ENCODE measurements around the gene IKBKE. TPM values are rescaled to one million over a fixed set of nuclear protein-coding genes. Genes with fewer than 3 reads are reported as not detected.

IKBKE gene
- total RNA-seq, 4 donors from 2014 or later = 5.7 to 27.0 (median 17.4) TPM

GRCh38 chr1:206442101-206442500, 28.2 kb upstream of the IKBKE start:
- Histone ChIP-seq H3K4me1 (peaks cover 13% of the 10 kb centered on the region), H3K9me3 (no peaks in the 10 kb centered on the region), H3K36me3 (peaks cover 94% of the 10 kb centered on the region), H3K27ac (no peak overlapping the region), H3K27me3 (no peaks in the 10 kb centered on the region), H3K4me3 (no peak overlapping the region)
- TF ChIP-seq POLR2AphosphoS5 (IDR thresholded peaks at IDR 0.05) (no peak), POLR2A (IDR thresholded peaks at IDR 0.05) (no peak), CTCF (IDR thresholded peaks at IDR 0.05) (no peak), EP300 (IDR thresholded peaks at IDR 0.05) (no peak)
- 80% methylated on average over 4 of the region's 4 CpGs for WGBS
- DNase-seq (ENCODE audit: low spot score in 2 of 2) = no peak

- 34% methylated on average over 4 of the region's 4 CpGs for WGBS
- H3K4me3 ChIP-seq = no peak overlapping the region
- H3K36me3 ChIP-seq = peaks cover 83% of the 10 kb centered on the region
- H3K9me3 ChIP-seq = no peaks in the 10 kb centered on the region
- no peak overlapping the region for H3K27ac ChIP-seq
- H3K4me1 ChIP-seq = peaks cover 13% of the 10 kb centered on the region
- H3K27me3 ChIP-seq = no peaks in the 10 kb centered on the region
- TF ChIP-seq POLR2A (IDR thresholded peaks at IDR 0.05) (no peak), CTCF (IDR thresholded peaks at IDR 0.05) (no peak), POLR2AphosphoS5 (IDR thresholded peaks at IDR 0.05) (no peak), EP300 (IDR thresholded peaks at IDR 0.05) (no peak)
- DNase-seq (ENCODE audit: low spot score in 2 of 2) = no peak
Observed at GRCh38 chr1:206445116-206445515, 25.2 kb upstream of the IKBKE start.

GRCh38 chr1:206445911-206446356, 24.3 kb upstream of the IKBKE start:
- Histone ChIP-seq H3K4me1 (peaks cover 13% of the 10 kb centered on the region), H3K27me3 (no peaks in the 10 kb centered on the region), H3K4me3 (no peak overlapping the region), H3K36me3 (peaks cover 83% of the 10 kb centered on the region), H3K27ac (no peak overlapping the region), H3K9me3 (no peaks in the 10 kb centered on the region)
- TF ChIP-seq CTCF (IDR thresholded peaks at IDR 0.05) (no peak), POLR2A (IDR thresholded peaks at IDR 0.05) (no peak)
- 93% methylated on average over 8 of the region's 8 CpGs for WGBS
- DNase-seq (ENCODE audit: low spot score in 2 of 2) = peak in 1 of 2 donors; percentile 48

- DNase-seq (ENCODE audit: low spot score in 2 of 2) = peak in 1 of 2 donors; percentile 37
- TF ChIP-seq CTCF (IDR thresholded peaks at IDR 0.05) (no peak), EP300 (IDR thresholded peaks at IDR 0.05) (no peak), POLR2AphosphoS5 (IDR thresholded peaks at IDR 0.05) (no peak), POLR2A (IDR thresholded peaks at IDR 0.05) (no peak)
- Histone ChIP-seq H3K36me3 (peaks cover 83% of the 10 kb centered on the region), H3K9me3 (no peaks in the 10 kb centered on the region), H3K4me3 (no peak overlapping the region), H3K4me1 (peaks cover 13% of the 10 kb centered on the region), H3K27me3 (no peaks in the 10 kb centered on the region), H3K27ac (no peak overlapping the region)
- WGBS = 66% methylated on average over 11 of the region's 11 CpGs
Observed at GRCh38 chr1:206446688-206447421, 23.4 kb upstream of the IKBKE start.

- 70% methylated on average over 2 of the region's 3 CpGs for WGBS
- no peak overlapping the region for H3K4me3 ChIP-seq
- H3K9me3 ChIP-seq = no peaks in the 10 kb centered on the region
- no peaks in the 10 kb centered on the region for H3K27me3 ChIP-seq
- peak in 1 of 2 donors; percentile 37 for DNase-seq (ENCODE audit: low spot score in 2 of 2)
- TF ChIP-seq POLR2A (IDR thresholded peaks at IDR 0.05) (no peak), CTCF (IDR thresholded peaks at IDR 0.05) (no peak), POLR2AphosphoS5 (IDR thresholded peaks at IDR 0.05) (no peak), EP300 (IDR thresholded peaks at IDR 0.05) (no peak)
- peaks cover 13% of the 10 kb centered on the region for H3K4me1 ChIP-seq
- no peak overlapping the region for H3K27ac ChIP-seq
- peaks cover 80% of the 10 kb centered on the region for H3K36me3 ChIP-seq
Observed at GRCh38 chr1:206447422-206447765, 22.9 kb upstream of the IKBKE start.

Data from suprapubic skin (tissue), 4 donors.